Spleen (tissue), 7 donors: ENCODE measurements around the gene BIRC5.

ENCODE experiments used
- POLR2A ChIP-seq, 3 donors: fragments of 450-650 bp; IDR thresholded peaks; one replicate each; pipeline ENCODE4 v1.5.1; 2017; ENCODE audit warnings: antibody characterized with exemption in 3 of 3, mild to moderate bottlenecking in 1 of 3
- TF ChIP-seq, protein P1 (sequence below), 11 experiments: fragments of 200-600 bp in 7 of 11; fragments of 450-650 bp in 4 of 11; sonication (generic) in 4 of 11; IDR thresholded peaks in 8 of 11; conservative IDR thresholded peaks in 3 of 11; 1 replicate in 7 of 11; 2 replicates in 4 of 11; pipeline versions ENCODE4 v1.4.0 to v1.8.0; 2016 to 2021; ENCODE audit warnings: antibody characterized with exemption in 11 of 11, inconsistent platforms in 4 of 11, mild to moderate bottlenecking in 1 of 11
- donor health status: DM: no; HTN: no; CAD: no; lungs with moderate emphysema.
- donor health status: DM: no; HTN: no; CAD: no.
- donor health status: DM: no; HTN: no; CAD: no.

DNA sequence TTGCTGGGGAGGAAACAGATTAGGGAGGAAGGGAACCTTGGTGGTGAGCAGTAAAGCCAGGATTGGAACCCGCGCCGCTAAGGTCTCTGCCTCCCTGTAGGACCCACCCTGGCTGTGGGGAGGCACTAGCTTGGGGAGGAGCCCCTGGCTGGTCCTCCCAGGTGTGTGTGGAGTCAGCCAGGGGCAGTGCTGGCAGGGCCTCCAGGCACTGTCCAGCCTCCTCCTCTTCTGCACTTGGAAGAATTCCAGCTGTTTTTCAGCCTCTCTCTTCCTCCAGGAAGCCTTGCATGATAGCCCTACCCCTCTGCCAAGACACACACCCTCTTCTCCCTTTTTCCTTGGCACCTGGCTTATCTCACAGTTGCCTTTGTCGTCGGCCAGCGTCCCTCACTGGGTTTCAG is 52.2 kb downstream of the BIRC5 start:
- TF ChIP-seq POLR2A (IDR thresholded peaks at IDR 0.05), result no peak
- TF ChIP-seq, protein P1, sequence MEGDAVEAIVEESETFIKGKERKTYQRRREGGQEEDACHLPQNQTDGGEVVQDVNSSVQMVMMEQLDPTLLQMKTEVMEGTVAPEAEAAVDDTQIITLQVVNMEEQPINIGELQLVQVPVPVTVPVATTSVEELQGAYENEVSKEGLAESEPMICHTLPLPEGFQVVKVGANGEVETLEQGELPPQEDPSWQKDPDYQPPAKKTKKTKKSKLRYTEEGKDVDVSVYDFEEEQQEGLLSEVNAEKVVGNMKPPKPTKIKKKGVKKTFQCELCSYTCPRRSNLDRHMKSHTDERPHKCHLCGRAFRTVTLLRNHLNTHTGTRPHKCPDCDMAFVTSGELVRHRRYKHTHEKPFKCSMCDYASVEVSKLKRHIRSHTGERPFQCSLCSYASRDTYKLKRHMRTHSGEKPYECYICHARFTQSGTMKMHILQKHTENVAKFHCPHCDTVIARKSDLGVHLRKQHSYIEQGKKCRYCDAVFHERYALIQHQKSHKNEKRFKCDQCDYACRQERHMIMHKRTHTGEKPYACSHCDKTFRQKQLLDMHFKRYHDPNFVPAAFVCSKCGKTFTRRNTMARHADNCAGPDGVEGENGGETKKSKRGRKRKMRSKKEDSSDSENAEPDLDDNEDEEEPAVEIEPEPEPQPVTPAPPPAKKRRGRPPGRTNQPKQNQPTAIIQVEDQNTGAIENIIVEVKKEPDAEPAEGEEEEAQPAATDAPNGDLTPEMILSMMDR (IDR thresholded peaks at IDR 0.05 in 8 of 11, conservative IDR thresholded peaks at IDR 0.05 in 3 of 11), result no peak
